Heart left ventricle (tissue), 16 donors: ENCODE results near the gene LSG1. TPM values are rescaled to one million over a fixed set of nuclear protein-coding genes. Genes with fewer than 3 reads are reported as not detected.

ENCODE experiments used
- ATAC-seq, 4 donors: fragments of 200-7000 bp; cut with Tn5 transposase; one replicate each; pipeline ENCODE4 v1.9.1; 2020 to 2022; ENCODE audit warnings: moderate library complexity in 4 of 4, mild to moderate bottlenecking in 3 of 4, moderate number of reproducible peaks in 1 of 4
- DNase-seq, 5 donors: peaks; one replicate each; pipeline ENCODE4 v3.0.0-alpha.2; 2020
- H3K27ac ChIP-seq, 12 donors: fragments of 200-600 bp; sonication (generic) in 4 of 12; one replicate each; pipeline versions ENCODE4 v1.5.0 to v1.8.0; 2016 to 2022; ENCODE audit warnings: mild to moderate bottlenecking in 2 of 12
- H3K27me3 ChIP-seq, 9 donors: fragments of 200-600 bp; sonication (generic) in 2 of 9; one replicate each; pipeline versions ENCODE4 v1.5.1 to v1.8.0; 2016 to 2022; ENCODE audit warnings: mild to moderate bottlenecking in 3 of 9
- H3K36me3 ChIP-seq, 9 donors: fragments of 200-600 bp; sonication (generic) in 2 of 9; one replicate each; pipeline versions ENCODE4 v1.5.0 to v1.8.0; 2018 to 2022; ENCODE audit warnings: mild to moderate bottlenecking in 2 of 9
- H3K4me1 ChIP-seq, 12 donors: fragments of 200-600 bp; sonication (generic) in 4 of 12; one replicate each; pipeline versions ENCODE4 v1.5.0 to v1.8.0; 2016 to 2022; ENCODE audit warnings: mild to moderate bottlenecking in 3 of 12
- H3K4me3 ChIP-seq, 12 donors: fragments of 200-600 bp; sonication (generic) in 4 of 12; one replicate each; pipeline versions ENCODE4 v1.5.0 to v1.8.0; 2017 to 2022; ENCODE audit warnings: mild to moderate bottlenecking in 9 of 12, moderate library complexity in 4 of 12
- H3K9me3 ChIP-seq, 12 donors: fragments of 200-600 bp; sonication (generic) in 4 of 12; one replicate each; pipeline versions ENCODE4 v1.5.0 to v1.8.0; 2016 to 2022; ENCODE audit warnings: mild to moderate bottlenecking in 1 of 12
- CTCF ChIP-seq, 12 donors: fragments of 200-600 bp; sonication (generic) in 4 of 12; IDR thresholded peaks; one replicate each; pipeline versions ENCODE4 v1.5.0 to v1.8.0; 2018 to 2022; ENCODE audit warnings: antibody characterized with exemption in 12 of 12, mild to moderate bottlenecking in 5 of 12
- POLR2A ChIP-seq, 2 donors: fragments of 450-650 bp; IDR thresholded peaks; one replicate each; pipeline ENCODE4 v1.6.1; 2017; ENCODE audit warnings: antibody characterized with exemption in 2 of 2, mild to moderate bottlenecking in 2 of 2, moderate library complexity in 2 of 2
- WGBS, 4 donors: extraction: QIAGEN DNeasy Blood & Tissue Kit in 2 of 4; methylation state at CpG; one replicate each; pipeline versions ENCODE4 v1.1.5 to v1.1.7; 2013 to 2018; 5-methylcytosine and 5-hydroxymethylcytosine counted together
- intact Hi-C, 10 donors: fragments of 100-400 bp; cut with DNase I; formaldehyde crosslinking; loops; one replicate each; pipeline versions ENCODE4 v1.11.1 to v1.14.2; 2022
- polyA plus RNA-seq, 2 donors: library from polyadenylated mRNA; stranded (reverse); fragments of 200-250 nt; gene quantifications; one replicate each; pipeline ENCODE4 v1.2.3, GENCODE V29; 2013
- total RNA-seq, 9 donors: library from RNA; depleted of rRNA in 2 of 9; stranded (reverse); fragments of >200 nt in 2 of 9; fragmentation: NEBNext Ultra II Directional in 3 of 9; extraction: Animal tissue kit (Norgen Biotek cat#: 25700) in 3 of 9; gene quantifications; one replicate each; pipeline versions ENCODE4 v1.1.0 to v1.2.4, GENCODE V29; 2016 to 2023
- donor health status: ischemic (EF 13 %, LVEDD 7.1; RV severe dilation, severe dysfunction).
- donor health status: healthy with polysubstance abuse.
- donor health status: DM: no; HTN: yes; CAD: no.
- donor health status: DM: no; HTN: no; CAD: no.
- donor health status: ischemic (EF 25% LVEDD 6.9; RV normal size, moderate dysfunction).
- donor health status: ischemic (EF 25% LVEDD 5.7; RV mildly dilated, moderate dysfunction).
- donor health status: healthy.
- donor health status: DM: yes; HTN: yes; CAD: no.
- donor health status: ischemic (EF 35%, LVEDD 5.7; RV mildly dilated, moderate dysfunction).
- donor health status: nonischemic (EF 11% LVEDD 7.7; RV severe dilation, severe dysfunction).
- donor health status: DM: yes; HTN: yes; CAD: no.
- donor health status: PGD.
- donor health status: ischemic (EF 29% LVEDD 5.4; RV normal size, mild dysfunction).
- donor health status: nonischemic (EF 23%, LVEDD 6.1; RV moderate dilation, normal function).

The LSG1 gene
- total and polyA plus RNA-seq, 11 donors = 9.6 to 26.9 (median 18.9) TPM

GRCh38 chr3:194705227-194705626 is 33.2 kb upstream of the LSG1 start:
- no peak overlapping the region for H3K4me3 ChIP-seq
- H3K9me3 ChIP-seq = peaks cover 0 to 5% (median 0%) of the 10 kb centered on the region in 12 donors
- intact Hi-C loops = no loop called here
- ATAC-seq (no peak), DNase-seq (no peak)
- 85 to 93% (median 91%) methylated on average over 8 of the region's 8 CpGs for WGBS, 4 donors
- H3K36me3 ChIP-seq = no peaks in the 10 kb centered on the region
- no peak overlapping the region for H3K27ac ChIP-seq
- TF ChIP-seq CTCF (IDR thresholded peaks at IDR 0.05) (no peak), POLR2A (IDR thresholded peaks at IDR 0.05) (no peak)
- no peaks in the 10 kb centered on the region for H3K27me3 ChIP-seq
- no peaks in the 10 kb centered on the region for H3K4me1 ChIP-seq

GRCh38 chr3:194702545-194702944 is 30.6 kb upstream of the LSG1 start:
- Histone ChIP-seq H3K27ac (no peak overlapping the region), H3K4me1 (no peaks in the 10 kb centered on the region), H3K9me3 (peaks cover 0 to 19% (median 3%) of the 10 kb centered on the region in 12 donors), H3K4me3 (no peak overlapping the region), H3K27me3 (no peaks in the 10 kb centered on the region), H3K36me3 (no peaks in the 10 kb centered on the region)
- ATAC-seq (no peak), DNase-seq (no peak)
- 94 to 96% (median 95%) methylated on average over 9 of the region's 9 CpGs for WGBS, 4 donors
- intact Hi-C loops = no loop called here
- TF ChIP-seq POLR2A (IDR thresholded peaks at IDR 0.05) = no peak
- no peak for TF ChIP-seq CTCF (IDR thresholded peaks at IDR 0.05)

DNA sequence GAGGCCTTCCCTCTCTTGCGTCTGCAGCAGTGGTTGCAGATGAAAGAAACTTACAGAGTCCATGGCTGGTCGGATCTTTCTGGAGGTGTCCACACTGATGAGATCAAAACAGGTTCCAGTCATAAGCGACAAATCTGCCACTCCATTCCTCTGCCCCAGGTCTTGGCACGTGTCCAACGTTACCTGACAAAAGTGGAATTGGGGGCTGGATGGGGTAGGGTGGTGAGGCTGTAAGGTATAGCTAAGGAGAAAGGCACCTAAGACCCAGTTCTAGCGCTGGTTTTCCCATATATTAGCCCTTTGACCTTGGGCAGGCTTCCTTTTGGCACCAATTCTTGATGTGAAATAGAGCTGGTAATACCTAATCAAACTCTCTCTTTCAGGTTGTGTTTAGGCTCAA is 24.7 kb upstream of the LSG1 start:
- H3K9me3 ChIP-seq = peaks cover 0 to 19% (median 3%) of the 10 kb centered on the region in 12 donors
- TF ChIP-seq POLR2A (IDR thresholded peaks at IDR 0.05) (no peak), CTCF (IDR thresholded peaks at IDR 0.05) (no peak)
- no peaks in the 10 kb centered on the region for H3K27me3 ChIP-seq
- WGBS, 4 donors = 87 to 95% (median 90%) methylated on average over 6 of the region's 6 CpGs
- no peak overlapping the region for H3K27ac ChIP-seq
- no peak overlapping the region for H3K4me3 ChIP-seq
- no peaks in the 10 kb centered on the region for H3K36me3 ChIP-seq
- intact Hi-C loops = loop anchor here in 1 of 10 donors (10.0 kb wide), 1 partner anchor 68 kb away; no protein-coding TSS in a partner anchor
- peaks cover 0 to 5% (median under 1%) of the 10 kb centered on the region in 12 donors for H3K4me1 ChIP-seq
- DNase-seq (no peak), ATAC-seq (no peak)

GRCh38 chr3:194691481-194692283 is 19.7 kb upstream of the LSG1 start:
- 51 to 62% (median 57%) methylated on average over 15 of the region's 15 CpGs for WGBS, 4 donors
- Histone ChIP-seq H3K36me3 (peaks cover 0 to 8% (median 0%) of the 10 kb centered on the region in 9 donors), H3K27ac (peak overlapping the region in 6 of 12 donors; percentile 4 to 34 (median 12)), H3K9me3 (no peaks in the 10 kb centered on the region), H3K4me1 (peaks cover 0 to 53% (median 42%) of the 10 kb centered on the region in 12 donors), H3K27me3 (no peaks in the 10 kb centered on the region), H3K4me3 (no peak overlapping the region)
- DNase-seq (no peak), ATAC-seq (no peak)
- intact Hi-C loops = loop anchor here in 3 of 10 donors (5.0 to 10.0 kb wide), 3 partner anchors 46 to 76 kb away; no protein-coding TSS in a partner anchor
- TF ChIP-seq CTCF (IDR thresholded peaks at IDR 0.05) (no peak), POLR2A (IDR thresholded peaks at IDR 0.05) (no peak)
